Left renal pelvis (tissue), 4 donors: ENCODE measurements around the gene KRT5. TPM values are rescaled to one million over a fixed set of nuclear protein-coding genes. Genes with fewer than 3 reads are reported as not detected.
A peak's percentile ranks its signal among the peaks of the same experiment; 100 is the strongest.

ENCODE experiments used
- DNase-seq, 4 donors: peaks; one replicate each; pipeline ENCODE4 v3.0.0-alpha.2; 2013; ENCODE audit warnings: low read depth in 4 of 4, low spot score in 3 of 4
- polyA plus RNA-seq, 4 donors: library from polyadenylated mRNA; unstranded; fragments of 120-200 nt; gene quantifications; one replicate each; pipeline ENCODE4 v1.2.1, GENCODE V29; 2013; ENCODE audit not compliant: insufficient read length in 4 of 4

The KRT5 gene
- polyA plus RNA-seq, 4 donors: 0.17 to 1.4 (median 0.37) TPM

GRCh38 chr12:52539083-52539820 is 19.1 kb upstream of the KRT5 start:
- peak in 2 of 4 donors; percentile 3 to 12 for DNase-seq

- no peak for DNase-seq
These were observed 16.9 kb upstream of the KRT5 start for GRCh38 chr12:52537101-52537500.

DNA sequence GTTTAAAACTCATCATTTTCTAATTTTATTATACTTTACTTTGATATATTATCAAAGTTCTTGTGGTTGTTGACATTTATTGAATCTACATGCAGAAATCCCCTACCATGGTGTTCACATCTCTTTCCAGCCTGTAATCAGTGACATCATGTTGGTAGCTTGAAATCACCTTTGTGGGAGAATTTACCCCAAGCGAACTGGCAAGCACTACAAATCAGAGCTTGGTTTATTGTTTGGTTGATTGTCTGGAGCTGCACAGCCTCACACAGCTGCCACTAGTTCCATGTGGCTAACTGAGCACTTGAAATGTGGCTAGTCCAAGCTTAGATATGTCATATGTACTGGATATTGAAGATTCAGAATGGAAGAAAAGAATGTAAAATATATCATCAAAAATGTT is 15.4 kb upstream of the KRT5 start:
- DNase-seq: no peak

- DNase-seq: no peak
These were observed 14.3 kb upstream of the KRT5 start for GRCh38 chr12:52534482-52534881.

- DNase-seq: no peak
These were observed 13.7 kb upstream of the KRT5 start for GRCh38 chr12:52533686-52534470.

DNA sequence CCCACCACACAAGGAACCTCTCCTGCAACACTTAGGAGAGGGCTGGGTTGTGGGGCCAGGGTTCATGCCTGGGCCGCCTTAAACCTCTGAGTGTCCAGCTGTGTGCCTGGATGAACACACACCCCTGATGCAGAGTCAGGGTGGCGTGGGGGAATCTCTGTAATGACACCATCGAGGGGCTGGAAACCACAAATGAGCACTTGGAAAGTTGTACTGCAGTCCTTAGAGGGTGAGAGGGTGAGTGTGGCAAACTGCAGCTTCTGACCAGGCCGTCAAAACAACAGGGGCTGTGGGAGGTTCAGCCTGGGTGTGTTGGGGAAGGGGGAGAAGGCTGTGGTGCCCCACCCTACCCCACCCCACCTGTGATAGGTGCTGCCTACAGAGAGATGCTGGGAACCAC is 12.4 kb upstream of the KRT5 start:
- DNase-seq: no peak

- no peak for DNase-seq
These were observed 11.5 kb upstream of the KRT5 start for GRCh38 chr12:52531566-52532300.

GRCh38 chr12:52530905-52531304 is 10.7 kb upstream of the KRT5 start:
- DNase-seq: no peak

DNA sequence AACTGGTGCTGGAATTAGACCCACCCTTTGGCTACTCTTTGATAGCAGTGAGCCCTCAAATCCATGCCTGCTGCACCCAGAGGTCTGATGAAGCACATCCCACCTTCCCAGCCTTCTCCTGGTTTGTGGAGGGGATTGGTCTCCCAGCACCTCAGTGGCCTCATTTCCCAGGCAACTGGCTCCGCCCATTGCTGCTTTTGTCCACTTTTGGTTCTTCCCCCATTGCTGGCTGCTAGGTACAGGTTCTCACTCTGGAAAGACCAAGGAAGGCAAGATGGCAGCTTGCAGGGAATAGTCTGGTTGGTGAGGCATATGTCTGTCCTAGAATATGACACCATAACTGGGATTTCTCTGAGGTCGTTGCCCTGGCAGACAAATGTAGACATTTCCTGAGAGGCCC is 10.2 kb upstream of the KRT5 start:
- no peak for DNase-seq

DNA sequence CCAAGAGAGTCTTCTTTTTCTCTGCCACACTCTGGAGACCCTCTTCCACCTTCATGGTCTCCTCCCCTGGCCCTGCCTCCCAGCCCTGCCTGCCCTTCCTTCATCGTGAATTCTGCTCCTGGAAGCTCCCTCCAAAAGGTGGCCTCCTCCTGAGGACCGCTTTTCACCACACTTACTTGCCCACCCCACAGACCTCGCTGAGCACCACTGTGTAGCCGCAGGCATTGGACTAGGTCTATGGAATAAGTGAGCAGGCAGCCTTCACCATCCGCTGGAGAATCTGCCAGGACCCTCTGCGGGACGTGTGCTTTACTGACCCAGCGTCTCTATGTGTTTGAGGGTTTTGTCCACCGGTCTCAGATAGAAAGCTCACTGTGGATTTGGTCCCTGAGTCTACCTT is 9.7 kb upstream of the KRT5 start:
- DNase-seq: no peak

GRCh38 chr12:52529417-52529816 is 9.2 kb upstream of the KRT5 start:
- no peak for DNase-seq

DNA sequence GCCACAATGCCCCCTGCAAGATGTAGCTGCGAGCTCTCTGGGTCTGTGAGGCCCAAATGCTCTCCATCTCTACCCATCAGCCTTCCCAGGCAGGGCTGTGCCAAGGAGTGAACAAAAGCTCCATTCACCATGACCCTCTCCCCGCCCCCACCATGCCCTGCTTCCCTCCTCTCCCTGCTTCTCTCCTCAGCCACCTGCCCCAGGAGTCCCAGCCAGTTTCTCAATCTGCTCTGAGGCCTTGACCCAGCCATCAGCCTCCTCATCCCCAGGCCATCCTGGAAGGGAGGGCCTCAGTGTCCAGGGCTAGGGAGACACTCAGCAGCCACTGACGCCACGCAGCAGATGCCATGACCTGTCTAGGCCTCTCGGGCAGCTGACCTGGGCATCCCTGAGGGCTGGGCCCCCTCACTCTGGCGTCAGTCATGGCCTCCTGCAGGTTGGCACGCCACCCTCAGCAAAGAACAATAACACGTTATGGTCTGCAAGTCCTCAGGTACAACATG is 8.5 kb upstream of the KRT5 start:
- no peak for DNase-seq

DNA sequence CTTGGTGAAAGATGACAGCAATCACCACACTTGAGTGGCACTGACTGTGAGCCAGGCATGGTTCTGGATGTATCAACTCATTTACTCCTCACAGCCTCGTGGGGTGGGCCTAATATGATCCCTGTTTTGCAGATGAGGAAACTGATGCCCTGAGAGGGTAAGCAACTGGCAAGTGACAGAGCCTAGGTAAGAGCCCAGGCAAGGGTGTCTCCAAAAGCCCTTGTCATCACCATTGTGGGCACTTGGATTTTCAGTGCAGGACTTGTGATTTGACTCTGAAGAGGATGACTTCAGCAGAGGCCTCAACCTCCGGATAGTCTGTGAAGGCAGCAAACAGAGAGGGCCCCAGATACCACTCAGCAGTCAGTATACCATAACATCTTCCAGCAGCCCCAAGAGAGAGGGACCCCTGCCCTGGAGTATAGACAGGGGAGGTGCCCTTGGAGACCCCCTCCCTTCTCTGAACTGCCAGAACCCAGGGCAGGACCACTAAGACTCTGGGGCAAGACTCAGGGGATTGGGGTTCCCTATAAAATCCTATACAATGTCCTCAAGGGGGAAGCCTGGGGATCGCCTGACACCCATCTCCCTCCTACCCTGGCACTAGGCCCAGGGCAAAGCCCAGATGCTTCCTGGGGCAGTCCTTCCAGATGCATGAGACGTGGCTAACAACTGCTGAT is 7.1 kb upstream of the KRT5 start:
- DNase-seq: no peak

- DNase-seq: no peak
These were observed 6.3 kb upstream of the KRT5 start for GRCh38 chr12:52526511-52526951.

- DNase-seq: no peak
These were observed 5.7 kb upstream of the KRT5 start for GRCh38 chr12:52525661-52526499.

DNA sequence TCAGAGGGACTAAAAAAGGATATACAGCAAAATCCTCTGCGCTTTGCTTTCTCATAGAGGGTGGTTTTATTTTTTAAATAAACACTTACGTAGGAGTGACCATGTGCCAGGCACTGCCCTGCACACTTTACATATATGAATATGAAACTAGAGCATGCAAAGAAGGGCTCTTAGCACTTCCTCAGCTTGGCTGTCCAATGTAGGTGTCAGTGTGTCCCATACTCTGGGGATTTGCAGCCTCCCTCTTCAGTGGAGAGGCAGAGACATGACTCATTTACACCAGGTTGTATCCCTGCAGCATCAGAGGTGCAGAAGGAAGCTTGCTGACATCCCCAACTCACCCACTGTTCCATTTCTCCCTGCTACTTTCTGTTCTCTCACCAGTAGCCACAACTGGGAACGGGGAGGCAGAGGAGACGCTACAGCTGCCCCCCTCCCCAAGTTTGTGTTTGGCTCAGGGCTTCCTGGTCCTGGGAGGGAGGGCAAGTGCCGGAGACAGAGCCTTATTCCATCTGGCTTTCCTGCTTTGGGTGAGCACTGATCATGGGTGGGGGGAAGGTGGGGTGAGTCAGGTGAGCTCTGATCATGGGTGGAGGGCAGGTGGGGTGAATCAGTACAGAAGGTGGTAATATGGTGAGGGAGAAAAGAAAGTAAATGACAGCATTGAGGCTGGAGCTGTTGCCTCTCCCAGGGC is 4.9 kb upstream of the KRT5 start:
- DNase-seq: no peak

DNA sequence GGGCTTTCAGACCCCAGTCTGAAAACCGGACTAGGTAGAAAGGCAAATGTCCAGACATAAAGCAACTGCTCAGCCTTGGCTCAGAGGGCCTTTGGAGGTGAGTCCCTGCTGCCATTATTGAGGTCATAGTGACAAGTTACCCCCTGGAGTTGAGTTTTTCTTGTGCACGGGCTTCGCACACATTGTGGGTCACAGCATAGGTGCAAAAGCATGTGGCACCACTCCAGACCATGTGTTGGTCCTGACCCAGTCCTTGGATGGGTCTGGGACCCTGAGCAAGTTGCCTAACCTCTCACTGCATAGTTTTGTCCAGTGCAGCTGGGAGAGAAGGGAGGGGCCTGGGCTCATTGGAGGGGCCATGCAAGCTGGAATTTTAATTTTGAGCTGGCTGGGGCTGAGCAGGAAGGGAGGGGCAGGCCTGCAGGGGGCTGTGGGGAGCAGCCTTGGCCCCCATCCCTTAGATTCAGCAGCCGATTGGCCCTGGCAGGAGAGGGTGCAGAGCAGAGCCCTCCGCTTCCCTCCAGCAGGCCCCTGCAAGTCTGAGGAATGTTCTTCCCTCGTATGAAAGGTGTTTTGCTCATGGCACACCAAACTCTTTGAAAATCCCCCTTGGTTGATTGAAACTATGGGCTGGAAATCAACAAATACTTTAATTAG is 4.2 kb upstream of the KRT5 start:
- no peak for DNase-seq

- DNase-seq: no peak
These were observed 3.6 kb upstream of the KRT5 start for GRCh38 chr12:52523824-52524223.
